Measurements from ENCODE around the gene AKT2. TPM values are rescaled to one million over a fixed set of nuclear protein-coding genes. Genes with fewer than 3 reads are reported as not detected.
A peak's percentile ranks its signal among the peaks of the same experiment; 100 is the strongest.

Gene AKT2
- total RNA-seq, 1 donor from 2014 or later: 197 TPM

GRCh38 chr19:40286235-40286970 is 1.3 kb upstream of the AKT2 start:
- H3K36me3 Mint-ChIP-seq (ENCODE audit: unreplicated experiment): no peaks in the 10 kb centered on the region
- peak overlapping the region; percentile 97 for H3K27ac Mint-ChIP-seq (ENCODE audit: unreplicated experiment)
- DNase-seq: no peak
- H3K4me1 Mint-ChIP-seq (ENCODE audit: low read depth, unreplicated experiment): peaks cover 21% of the 10 kb centered on the region
- peaks cover 15% of the 10 kb centered on the region for H3K9me3 Mint-ChIP-seq (ENCODE audit: unreplicated experiment)
- H3K4me3 Mint-ChIP-seq (ENCODE audit: unreplicated experiment): peak overlapping the region; percentile 89
- TF ChIP-seq CTCF (IDR thresholded peaks at IDR 0.05; ENCODE audit: partially characterized antibody, unreplicated experiment): no peak
- H3K27me3 Mint-ChIP-seq (ENCODE audit: unreplicated experiment): peaks cover 14% of the 10 kb centered on the region

DNA sequence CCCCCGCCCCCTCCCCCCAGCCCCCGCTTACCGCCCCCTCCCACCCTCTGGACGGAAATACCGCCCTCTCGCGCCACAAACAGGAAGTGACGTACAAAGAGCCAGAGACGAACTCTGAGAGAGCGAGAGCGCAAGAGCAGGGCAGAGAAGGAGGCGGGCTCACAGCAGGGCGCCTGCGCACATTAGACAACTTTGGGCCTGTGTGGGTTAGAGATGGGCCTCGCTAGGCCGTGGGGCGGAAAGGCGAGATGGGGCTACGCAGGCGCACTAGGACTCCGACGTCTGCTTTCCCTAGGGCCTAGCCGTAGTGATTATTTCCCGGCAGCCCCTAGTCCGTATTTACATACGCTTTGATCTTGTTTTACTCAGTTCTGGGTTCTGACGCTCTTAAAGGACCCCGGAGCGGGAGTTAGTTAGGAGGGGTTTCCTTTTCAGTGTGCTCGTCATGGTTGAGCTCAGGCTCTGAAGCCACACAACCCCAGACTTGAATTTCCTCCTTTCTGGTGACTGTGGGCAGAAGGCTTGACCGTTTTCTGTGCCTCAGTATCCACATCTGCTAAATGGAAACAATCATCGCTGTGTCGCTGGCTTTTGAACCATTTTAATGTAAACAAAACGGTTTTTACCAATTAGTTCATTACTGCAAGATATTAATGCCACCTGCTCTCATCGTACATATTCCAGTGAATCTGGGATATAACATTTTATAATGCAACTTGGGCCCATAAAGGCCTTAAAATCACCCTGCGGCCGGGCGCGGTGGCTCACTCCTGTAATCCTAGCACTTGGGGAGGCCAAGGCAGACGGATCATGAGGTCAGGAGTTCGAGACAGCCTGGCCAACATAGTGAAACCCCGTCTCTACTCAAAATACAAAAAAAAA is 449 bp upstream of the AKT2 start:
- H3K4me1 Mint-ChIP-seq (ENCODE audit: low read depth, unreplicated experiment): peaks cover 24% of the 10 kb centered on the region
- peaks cover 14% of the 10 kb centered on the region for H3K27me3 Mint-ChIP-seq (ENCODE audit: unreplicated experiment)
- H3K36me3 Mint-ChIP-seq (ENCODE audit: unreplicated experiment): no peaks in the 10 kb centered on the region
- DNase-seq: peak; percentile 98
- TF ChIP-seq CTCF (IDR thresholded peaks at IDR 0.05; ENCODE audit: partially characterized antibody, unreplicated experiment): peak; percentile 8
- H3K9me3 Mint-ChIP-seq (ENCODE audit: unreplicated experiment): peaks cover 17% of the 10 kb centered on the region
- peak overlapping the region; percentile 89 for H3K4me3 Mint-ChIP-seq (ENCODE audit: unreplicated experiment)
- peak overlapping the region; percentile 97 for H3K27ac Mint-ChIP-seq (ENCODE audit: unreplicated experiment)

GRCh38 chr19:40284251-40284500 is 969 bp downstream of the AKT2 start:
- no peak for TF ChIP-seq CTCF (IDR thresholded peaks at IDR 0.05; ENCODE audit: partially characterized antibody, unreplicated experiment)
- Mint-ChIP-seq H3K9me3 (ENCODE audit: unreplicated experiment) (peaks cover 15% of the 10 kb centered on the region), H3K27ac (ENCODE audit: unreplicated experiment) (peak overlapping the region; percentile 85), H3K4me1 (ENCODE audit: low read depth, unreplicated experiment) (peaks cover 33% of the 10 kb centered on the region), H3K4me3 (ENCODE audit: unreplicated experiment) (peak overlapping the region; percentile 89), H3K36me3 (ENCODE audit: unreplicated experiment) (no peaks in the 10 kb centered on the region), H3K27me3 (ENCODE audit: unreplicated experiment) (peaks cover 16% of the 10 kb centered on the region)
- no peak for DNase-seq

- H3K27ac Mint-ChIP-seq (ENCODE audit: unreplicated experiment): peak overlapping the region; percentile 85
- peak; percentile 62 for DNase-seq
- H3K36me3 Mint-ChIP-seq (ENCODE audit: unreplicated experiment): no peaks in the 10 kb centered on the region
- H3K4me3 Mint-ChIP-seq (ENCODE audit: unreplicated experiment): peak overlapping the region; percentile 89
- peaks cover 35% of the 10 kb centered on the region for H3K4me1 Mint-ChIP-seq (ENCODE audit: low read depth, unreplicated experiment)
- H3K27me3 Mint-ChIP-seq (ENCODE audit: unreplicated experiment): peaks cover 16% of the 10 kb centered on the region
- peaks cover 17% of the 10 kb centered on the region for H3K9me3 Mint-ChIP-seq (ENCODE audit: unreplicated experiment)
- TF ChIP-seq CTCF (IDR thresholded peaks at IDR 0.05; ENCODE audit: partially characterized antibody, unreplicated experiment): no peak
These were observed 1.5 kb downstream of the AKT2 start for GRCh38 chr19:40283414-40284250.

Measured in glutamatergic neuron (in vitro differentiated cells).